HepG2 (cell line): ENCODE measurements around the gene VSIR. TPM values are rescaled to one million over a fixed set of nuclear protein-coding genes. Genes with fewer than 3 reads are reported as not detected.

Experiments used
- ATAC-seq: fragments of 200-7000 bp; cut with Tn5 transposase; 3 replicates; pipeline ENCODE4 v1.9.1; 2020; ENCODE audit warnings: mild to moderate bottlenecking, moderate library complexity
- BruUV-seq: library from RNA; stranded (reverse); fragments of 400-500 nt; replicated peaks from 2 replicates; lab custom pipeline; 2021; lab: Mats Ljungman, UMichigan
- CTCF ChIA-PET: fragments of 300-600 bp; formaldehyde crosslinking; extraction: SDS; loops from one replicate; lab custom pipeline; 2021; ENCODE audit warnings: low total read pairs, inconsistent platforms, low intra/inter-chr PET ratio; lab: Yijun Ruan, JAX
- POLR2A ChIA-PET: fragments of 350-600 bp; sonication (Branson Sonifier 250); formaldehyde crosslinking; loops from one replicate; lab custom pipeline; 2020; ENCODE audit warnings: antibody characterized with exemption, inconsistent platforms; lab: Yijun Ruan, JAX
- DNase-seq: peaks from one replicate; pipeline ENCODE4 v3.0.0-alpha.2; 2015; ENCODE audit warnings: low spot score
- FAIRE-seq: peaks from 3 replicates; lab custom pipeline; 2011; peaks lifted over from hg19 to GRCh38; lab: Jason Lieb, UNC
- H2AFZ ChIP-seq: one replicate; pipeline ENCODE4 v1.6.1; 2011; ENCODE audit warnings: low read length, inconsistent platforms
- H3K27ac ChIP-seq: fragments of 300-600 bp; 3 replicates; pipeline ENCODE4 v1.8.0; 2011; ENCODE audit warnings: mixed run types, mild to moderate bottlenecking, mixed read lengths, low read length, inconsistent platforms; ENCODE audit not compliant: insufficient read depth; ENCODE audit errors: extremely low read length
- H3K27me3 ChIP-seq, 2 experiments: fragments of 200-600 bp in 1 of 2; 2 replicates in 1 of 2; 3 replicates in 1 of 2; pipeline versions ENCODE4 v1.6.0 to v1.8.0; 2011; ENCODE audit warnings: low read length in 2 of 2, mild to moderate bottlenecking in 2 of 2, moderate library complexity in 2 of 2, inconsistent platforms in 1 of 2; ENCODE audit not compliant: insufficient read depth in 2 of 2, control insufficient read depth in 1 of 2
- H3K36me3 ChIP-seq, 2 experiments: fragments of 200-600 bp in 1 of 2; replicated peaks in 1 of 2; 2 replicates in 1 of 2; 3 replicates in 1 of 2; pipeline versions ENCODE4 v1.5.1 to v1.8.0; 2011; ENCODE audit warnings: low read length in 2 of 2, inconsistent platforms in 1 of 2; ENCODE audit not compliant: insufficient read depth in 2 of 2, control insufficient read depth in 1 of 2
- H3K4me1 ChIP-seq: 2 replicates; pipeline ENCODE4 v1.5.1; 2012; ENCODE audit warnings: low read length, inconsistent platforms; ENCODE audit not compliant: insufficient read depth
- H3K4me2 ChIP-seq: 2 replicates; pipeline ENCODE4 v1.6.0; 2011; ENCODE audit warnings: low read depth, low read length, inconsistent platforms
- H3K4me3 ChIP-seq, 3 experiments: fragments of 200-600 bp in 1 of 3; sonication (generic), shearing (Covaris generic) in 1 of 3; replicated peaks in 1 of 3; 2 replicates each; pipeline ENCODE4 v1.5.1; 2011 to 2016; ENCODE audit warnings: low read length in 3 of 3, inconsistent platforms in 2 of 3, low read depth in 2 of 3, mild to moderate bottlenecking in 2 of 3, control low read depth in 1 of 3, mixed read lengths in 1 of 3; ENCODE audit not compliant: insufficient read depth in 1 of 3
- H3K79me2 ChIP-seq: one replicate; pipeline ENCODE4 v1.6.1; 2011; ENCODE audit warnings: low read length, inconsistent platforms; ENCODE audit not compliant: insufficient read depth
- H3K9ac ChIP-seq: 2 replicates; pipeline ENCODE4 v1.6.0; 2011; ENCODE audit warnings: mild to moderate bottlenecking, low read depth, low read length, inconsistent platforms; ENCODE audit not compliant: insufficient read depth
- H3K9me3 ChIP-seq: 2 replicates; pipeline ENCODE4 v1.5.1; 2012; ENCODE audit warnings: mild to moderate bottlenecking, low read length
- H4K20me1 ChIP-seq: 2 replicates; pipeline ENCODE4 v1.6.0; 2011; ENCODE audit warnings: inconsistent platforms, mild to moderate bottlenecking, low read length, moderate library complexity; ENCODE audit not compliant: insufficient read depth
- ESRRA ChIP-seq: sonication (generic); formaldehyde crosslinking; IDR thresholded peaks from 2 replicates; pipeline ENCODE4 v1.5.1; 2020; ENCODE audit warnings: mild to moderate bottlenecking, low read depth, missing genetic modification reagents
- HNF1B ChIP-seq: sonication (generic); formaldehyde crosslinking; IDR thresholded peaks from 2 replicates; pipeline ENCODE4 v1.5.1; 2020; ENCODE audit warnings: mild to moderate bottlenecking, moderate library complexity, missing genetic modification reagents
- RERE ChIP-seq: IDR thresholded peaks from 2 replicates; pipeline ENCODE4 v1.6.1; 2016; ENCODE audit warnings: low read depth, missing genetic modification reagents, missing compliant biosample characterization
- SIN3B ChIP-seq: fragments of 150-350 bp; IDR thresholded peaks from 2 replicates; pipeline ENCODE4 v1.6.1; 2014; ENCODE audit warnings: low read length
- TAF15 ChIP-seq: fragments of 200-400 bp; formaldehyde crosslinking; IDR thresholded peaks from one replicate; pipeline ENCODE4 v1.6.1; 2018; ENCODE audit warnings: mild to moderate bottlenecking, low read depth, low read length; ENCODE audit not compliant: poor library complexity, severe bottlenecking
- TCF7L2 ChIP-seq: IDR thresholded peaks from 2 replicates; pipeline ENCODE4 v1.6.1; 2011; ENCODE audit warnings: mild to moderate bottlenecking, low read depth, low read length, moderate library complexity
- UBTF ChIP-seq: sonication (generic); formaldehyde crosslinking; IDR thresholded peaks from 2 replicates; pipeline ENCODE4 v1.4.0; 2020; ENCODE audit warnings: mild to moderate bottlenecking, missing genetic modification reagents
- ZNF230 ChIP-seq: sonication (generic); formaldehyde crosslinking; IDR thresholded peaks from 2 replicates; pipeline ENCODE4 v1.4.0; 2020; ENCODE audit warnings: mild to moderate bottlenecking, missing genetic modification reagents
- ZNF235 ChIP-seq: sonication (generic); formaldehyde crosslinking; IDR thresholded peaks from 2 replicates; pipeline ENCODE4 v1.8.1; 2023; ENCODE audit warnings: mild to moderate bottlenecking, missing genetic modification reagents, borderline replicate concordance
- ZNF264 ChIP-seq: sonication (generic); formaldehyde crosslinking; IDR thresholded peaks from 2 replicates; pipeline ENCODE4 v1.4.0; 2020; ENCODE audit warnings: missing genetic modification reagents
- ZNF274 ChIP-seq: sonication (generic); formaldehyde crosslinking; IDR thresholded peaks from 2 replicates; pipeline ENCODE4 v1.5.1; 2020; ENCODE audit warnings: mild to moderate bottlenecking, missing genetic modification reagents
- ZNF383 ChIP-seq: sonication (generic); formaldehyde crosslinking; IDR thresholded peaks from 2 replicates; pipeline ENCODE4 v1.4.0; 2020; ENCODE audit warnings: missing genetic modification reagents, mild to moderate bottlenecking, borderline replicate concordance
- ZNF547 ChIP-seq: sonication (generic); formaldehyde crosslinking; IDR thresholded peaks from 2 replicates; pipeline ENCODE4 v1.5.1; 2020; ENCODE audit warnings: mild to moderate bottlenecking, missing genetic modification reagents
- ZSCAN20 ChIP-seq: sonication (generic); formaldehyde crosslinking; IDR thresholded peaks from 2 replicates; pipeline ENCODE4 v1.4.0; 2020; ENCODE audit warnings: missing genetic modification reagents, mild to moderate bottlenecking, borderline replicate concordance
- WGBS: methylation state at CpG from one replicate; pipeline ENCODE4 v1.1.6; 2017; ENCODE audit warnings: low lambda C conversion rate; 5-methylcytosine and 5-hydroxymethylcytosine counted together
- in situ Hi-C: cut with HindIII; loops from 2 replicates; pipeline ENCODE4 v1.10.0; 2017; ENCODE audit warnings: low pct_unique_long_range_greater_than_20kb; ENCODE audit not compliant: extremely low pct_ligation_motif_present
- intact Hi-C: fragments of 100-400 bp; cut with micrococcal nuclease; formaldehyde crosslinking; loops from one replicate; pipeline ENCODE4 v1.10.0; 2022; ENCODE audit not compliant: unreplicated experiment
- polyA plus RNA-seq, 8 experiments: library from polyadenylated mRNA; depleted of rRNA in 3 of 8; stranded (reverse) in 7 of 8; unstranded in 1 of 8; fragments of >200 nt; fragmentation: Illumina TruSeq in 4 of 8; extraction: Trizol in 4 of 8; gene quantifications; 2 replicates each; pipeline versions ENCODE4 v1.2.1 to v1.2.3, GENCODE V29; 2011 to 2016; ENCODE audit warnings: low read depth in 4 of 8, missing spikeins in 1 of 8, mixed read lengths in 1 of 8; ENCODE audit not compliant: insufficient read depth in 1 of 8
- total RNA-seq, 5 experiments: library from RNA; depleted of rRNA; stranded (reverse); fragments of >200 nt; fragmentation: Illumina TruSeq; extraction: Trizol; gene quantifications; 2 replicates each; pipeline ENCODE4 v1.2.3, GENCODE V29; 2016; ENCODE audit warnings: low read depth in 1 of 5

The VSIR gene
- total and polyA plus RNA-seq, 2 of the 13 experiments (the other 11 are each of a cell fraction or from before 2014, with no cell fraction given): 0.44 to 3.2 TPM

- BruUV-seq: no TSS peak
- ATAC-seq (no peak), DNase-seq (no peak), FAIRE-seq (no peak)
- in situ Hi-C loops: no loop called here
- CTCF ChIA-PET: no interaction called here
- Histone ChIP-seq H3K27me3 (peaks cover 3 to 54% of the 10 kb centered on the region in 2 experiments; a peak in 4 of 5 replicates), H3K36me3 (no peaks in the 10 kb centered on the region), H3K4me2 (no peak overlapping the region), H3K9me3 (no peaks in the 10 kb centered on the region), H3K4me1 (peaks cover 9% of the 10 kb centered on the region), H3K79me2 (no peaks in the 10 kb centered on the region), H3K9ac (no peak overlapping the region), H4K20me1 (no peaks in the 10 kb centered on the region), H3K4me3 (no peak overlapping the region), H3K27ac (no peak overlapping the region), H2AFZ (no peak overlapping the region)
- 0% methylated on average over 1 of the region's 4 CpGs for WGBS
- POLR2A ChIA-PET: no interaction called here
- intact Hi-C loops: no loop called here
- TF ChIP-seq ZNF230 (CRISPR knock-in tag): no peak
- no peak for TF ChIP-seq ZNF235
- TF ChIP-seq ESRRA (CRISPR knock-in tag): no peak
- TF ChIP-seq TCF7L2: no peak
- no peak for TF ChIP-seq ZNF274 (CRISPR knock-in tag)
- no peak for TF ChIP-seq ZSCAN20 (CRISPR knock-in tag)
- TF ChIP-seq ZNF264 (CRISPR knock-in tag): no peak
- no peak for TF ChIP-seq HNF1B (CRISPR knock-in tag)
- TF ChIP-seq SIN3B: no peak
- TF ChIP-seq ZNF547 (CRISPR knock-in tag): no peak
- TF ChIP-seq ZNF383 (CRISPR knock-in tag): no peak
- TF ChIP-seq UBTF (CRISPR knock-in tag): no peak
- TF ChIP-seq TAF15: no peak
- TF ChIP-seq RERE (CRISPR knock-in tag): no peak
Observed at GRCh38 chr10:71720288-71720687, 53.0 kb downstream of the VSIR start.
